Omental fat pad (tissue), 4 donors: ENCODE data around the gene ADAMTSL3. TPM values are rescaled to one million over a fixed set of nuclear protein-coding genes. Genes with fewer than 3 reads are reported as not detected.

Experiments used
- ATAC-seq: fragments of 150-250 bp; one replicate; pipeline ENCODE4 v1.9.1; 2016; ENCODE audit warnings: mild to moderate bottlenecking, moderate library complexity; ENCODE audit not compliant: low FRiP score
- DNase-seq: peaks from one replicate; pipeline ENCODE4 v3.0.0-alpha.2; 2019; ENCODE audit warnings: low spot score
- CTCF ChIP-seq, 3 donors: fragments of 450-650 bp; IDR thresholded peaks; one replicate each; pipeline ENCODE4 v1.5.1; 2016 to 2017; ENCODE audit warnings: antibody characterized with exemption in 3 of 3, mild to moderate bottlenecking in 3 of 3, moderate library complexity in 2 of 3
- total RNA-seq, 4 donors: library from RNA; depleted of rRNA; stranded (reverse); fragments of >200 nt; gene quantifications; one replicate each; pipeline ENCODE4 v1.1.0, GENCODE V29; 2016

The ADAMTSL3 gene
- total RNA-seq, 4 donors from 2014 or later = 4.9 to 28.1 (median 8.4) TPM

GRCh38 chr15:83971992-83972391 is 318.1 kb downstream of the ADAMTSL3 start:
- TF ChIP-seq CTCF (IDR thresholded peaks at IDR 0.05) = no peak
- no peak for ATAC-seq

GRCh38 chr15:83973816-83974215 is 319.9 kb downstream of the ADAMTSL3 start:
- no peak for ATAC-seq
- DNase-seq = no peak
- TF ChIP-seq CTCF (IDR thresholded peaks at IDR 0.05) = no peak

More at GRCh38 chr15:83971992-83972391, 318.1 kb downstream of the ADAMTSL3 start:
- no peak for DNase-seq

- ATAC-seq = no peak
- no peak for DNase-seq
- no peak for TF ChIP-seq CTCF (IDR thresholded peaks at IDR 0.05)
Observed at GRCh38 chr15:83977992-83978391, 324.1 kb downstream of the ADAMTSL3 start.

DNA sequence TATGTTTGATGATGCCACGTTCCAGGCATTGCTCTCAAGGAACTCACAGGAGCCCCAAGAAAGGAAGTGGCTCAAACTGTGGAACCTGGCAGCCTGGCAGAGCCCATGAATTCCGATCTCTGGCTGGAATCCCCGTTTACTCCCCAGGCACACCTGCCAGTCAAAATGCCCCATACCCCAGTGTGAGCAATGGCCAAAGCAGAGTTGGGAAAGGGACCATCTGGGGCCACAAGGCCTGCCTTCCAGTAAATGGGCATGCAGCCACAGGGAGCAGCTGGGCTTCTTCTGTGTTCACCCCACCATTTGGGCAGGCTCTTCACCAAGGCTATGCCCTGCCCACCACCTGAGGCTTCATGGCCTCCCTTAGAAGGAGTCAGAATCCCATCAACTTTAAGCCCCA is 324.7 kb downstream of the ADAMTSL3 start:
- DNase-seq (no peak), ATAC-seq (no peak)
- TF ChIP-seq CTCF (IDR thresholded peaks at IDR 0.05) = no peak

GRCh38 chr15:83980637-83981036 is 326.7 kb downstream of the ADAMTSL3 start:
- DNase-seq (no peak), ATAC-seq (no peak)
- no peak for TF ChIP-seq CTCF (IDR thresholded peaks at IDR 0.05)

DNA sequence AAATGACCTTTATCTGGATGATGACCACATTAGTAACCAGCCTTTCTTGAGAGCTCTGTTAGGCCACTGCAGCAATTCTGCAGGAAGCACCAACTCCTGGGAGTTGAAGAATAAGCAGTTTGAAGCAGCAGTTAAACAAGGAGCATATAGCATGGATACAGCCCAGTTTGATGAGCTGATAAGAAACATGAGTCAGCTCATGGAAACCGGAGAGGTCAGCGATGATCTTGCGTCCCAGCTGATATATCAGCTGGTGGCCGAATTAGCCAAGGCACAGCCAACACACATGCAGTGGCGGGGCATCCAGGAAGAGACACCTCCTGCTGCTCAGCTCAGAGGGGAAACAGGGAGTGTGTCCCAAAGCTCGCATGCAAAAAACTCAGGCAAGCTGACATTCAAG is 328.8 kb downstream of the ADAMTSL3 start:
- ATAC-seq (no peak), DNase-seq (no peak)
- no peak for TF ChIP-seq CTCF (IDR thresholded peaks at IDR 0.05)

- DNase-seq = no peak
- no peak for TF ChIP-seq CTCF (IDR thresholded peaks at IDR 0.05)
- ATAC-seq = no peak
Observed at GRCh38 chr15:83983634-83984458, 329.9 kb downstream of the ADAMTSL3 start.
